Breast epithelium (tissue), 4 donors: ENCODE results near the gene PCNX1. TPM values are rescaled to one million over a fixed set of nuclear protein-coding genes. Genes with fewer than 3 reads are reported as not detected.

ENCODE experiments used
- DNase-seq, 2 donors: peaks; one replicate each; pipeline ENCODE4 v3.0.0-alpha.2; 2019; ENCODE audit warnings: low spot score in 2 of 2
- H3K27ac ChIP-seq, 2 donors: fragments of 200-600 bp; sonication (generic) in 1 of 2; one replicate each; pipeline ENCODE4 v1.5.1; 2016 to 2019; ENCODE audit warnings: mild to moderate bottlenecking in 1 of 2
- H3K27me3 ChIP-seq, 2 donors: fragments of 200-600 bp; sonication (generic) in 1 of 2; one replicate each; pipeline versions ENCODE4 v1.5.1 to v1.6.0; 2017 to 2019; ENCODE audit warnings: control low read depth in 1 of 2, mild to moderate bottlenecking in 1 of 2
- H3K36me3 ChIP-seq: fragments of 200-600 bp; one replicate; pipeline ENCODE4 v1.5.1; 2019
- H3K4me1 ChIP-seq, 2 donors: fragments of 200-600 bp; sonication (generic); one replicate each; pipeline ENCODE4 v1.5.1; 2016 to 2019; ENCODE audit warnings: control low read depth in 1 of 2
- H3K4me3 ChIP-seq, 3 donors: fragments of 200-600 bp; sonication (generic); 1 replicate in 2 of 3; 2 replicates in 1 of 3; pipeline ENCODE4 v1.5.1; 2016 to 2019; ENCODE audit warnings: mild to moderate bottlenecking in 3 of 3, moderate library complexity in 2 of 3
- H3K9me3 ChIP-seq, 2 donors: fragments of 200-600 bp; sonication (generic) in 1 of 2; one replicate each; pipeline ENCODE4 v1.5.1; 2016 to 2019; ENCODE audit warnings: control low read depth in 1 of 2
- POLR2A ChIP-seq: fragments of 450-650 bp; IDR thresholded peaks from one replicate; pipeline ENCODE4 v1.6.1; 2016; ENCODE audit warnings: antibody characterized with exemption, mild to moderate bottlenecking, moderate library complexity
- POLR2AphosphoS5 ChIP-seq, 3 donors: sonication (generic); formaldehyde crosslinking; IDR thresholded peaks; one replicate each; pipeline ENCODE4 v1.6.1; 2017; ENCODE audit warnings: antibody characterized with exemption in 3 of 3
- intact Hi-C: fragments of 100-400 bp; cut with DNase I; formaldehyde crosslinking; loops from one replicate; pipeline ENCODE4 v1.15.1; 2023; ENCODE audit warnings: low total_unique reads
- total RNA-seq, 3 donors: library from RNA; depleted of rRNA; stranded (reverse); fragments of >200 nt; gene quantifications; one replicate each; pipeline ENCODE4 v1.1.0, GENCODE V29; 2016
- TF ChIP-seq, protein P1 (sequence below), 3 donors: fragments of 450-650 bp; IDR thresholded peaks; one replicate each; pipeline ENCODE4 v1.5.1; 2016 to 2017; ENCODE audit warnings: antibody characterized with exemption in 3 of 3, mild to moderate bottlenecking in 3 of 3, moderate library complexity in 3 of 3

Gene PCNX1
- total RNA-seq, 3 donors from 2014 or later, result 61.8 to 105 (median 92.5) TPM

DNA sequence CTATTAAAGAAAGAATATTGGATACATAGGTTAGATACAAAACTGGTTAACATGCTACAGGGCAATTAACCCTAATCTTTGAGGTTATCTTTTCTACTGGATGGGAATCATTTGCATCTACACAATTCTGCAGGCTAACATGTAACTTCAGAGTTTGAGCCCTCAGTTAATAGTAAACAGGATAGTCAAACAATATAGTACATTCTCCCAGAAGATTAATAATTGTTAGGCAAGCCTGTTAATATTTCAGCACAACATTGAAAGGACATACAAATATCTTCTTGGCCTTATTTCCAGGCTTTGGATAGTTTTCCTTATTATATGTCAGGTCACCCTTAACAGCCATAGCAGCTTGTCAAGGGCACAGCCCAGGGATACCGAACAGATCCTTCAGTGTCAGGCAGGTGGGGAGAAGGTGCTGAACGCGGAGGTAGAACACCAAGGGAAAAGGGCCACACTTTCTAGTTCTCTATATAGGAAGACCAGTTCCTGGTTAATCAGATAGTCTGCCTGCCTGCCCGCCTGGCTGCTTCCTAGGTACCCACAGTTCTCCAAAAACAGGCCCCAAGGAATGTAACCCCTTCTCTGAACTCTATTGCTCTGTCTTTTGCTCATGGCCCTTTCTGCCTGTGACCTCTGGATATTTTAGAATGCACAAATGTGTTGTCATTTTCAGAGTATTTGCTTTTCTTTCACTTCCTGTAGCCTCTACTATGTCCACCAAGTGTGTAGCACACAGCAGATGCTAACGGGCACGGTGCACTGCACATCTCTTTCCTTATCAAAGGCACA lies 256.0 kb downstream of the PCNX1 start:
- no peak overlapping the region for H3K27ac ChIP-seq
- H3K9me3 ChIP-seq, result no peaks in the 10 kb centered on the region
- no peak for TF ChIP-seq POLR2A
- no peak for TF ChIP-seq POLR2AphosphoS5 (IDR thresholded peaks at IDR 0.05)
- TF ChIP-seq, protein P1, sequence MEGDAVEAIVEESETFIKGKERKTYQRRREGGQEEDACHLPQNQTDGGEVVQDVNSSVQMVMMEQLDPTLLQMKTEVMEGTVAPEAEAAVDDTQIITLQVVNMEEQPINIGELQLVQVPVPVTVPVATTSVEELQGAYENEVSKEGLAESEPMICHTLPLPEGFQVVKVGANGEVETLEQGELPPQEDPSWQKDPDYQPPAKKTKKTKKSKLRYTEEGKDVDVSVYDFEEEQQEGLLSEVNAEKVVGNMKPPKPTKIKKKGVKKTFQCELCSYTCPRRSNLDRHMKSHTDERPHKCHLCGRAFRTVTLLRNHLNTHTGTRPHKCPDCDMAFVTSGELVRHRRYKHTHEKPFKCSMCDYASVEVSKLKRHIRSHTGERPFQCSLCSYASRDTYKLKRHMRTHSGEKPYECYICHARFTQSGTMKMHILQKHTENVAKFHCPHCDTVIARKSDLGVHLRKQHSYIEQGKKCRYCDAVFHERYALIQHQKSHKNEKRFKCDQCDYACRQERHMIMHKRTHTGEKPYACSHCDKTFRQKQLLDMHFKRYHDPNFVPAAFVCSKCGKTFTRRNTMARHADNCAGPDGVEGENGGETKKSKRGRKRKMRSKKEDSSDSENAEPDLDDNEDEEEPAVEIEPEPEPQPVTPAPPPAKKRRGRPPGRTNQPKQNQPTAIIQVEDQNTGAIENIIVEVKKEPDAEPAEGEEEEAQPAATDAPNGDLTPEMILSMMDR (IDR thresholded peaks at IDR 0.05), result no peak
- no peaks in the 10 kb centered on the region for H3K4me1 ChIP-seq
- intact Hi-C loops, result no loop called here
- no peaks in the 10 kb centered on the region for H3K36me3 ChIP-seq
- no peak for DNase-seq
- H3K4me3 ChIP-seq, result no peak overlapping the region
- H3K27me3 ChIP-seq, result no peaks in the 10 kb centered on the region

DNA sequence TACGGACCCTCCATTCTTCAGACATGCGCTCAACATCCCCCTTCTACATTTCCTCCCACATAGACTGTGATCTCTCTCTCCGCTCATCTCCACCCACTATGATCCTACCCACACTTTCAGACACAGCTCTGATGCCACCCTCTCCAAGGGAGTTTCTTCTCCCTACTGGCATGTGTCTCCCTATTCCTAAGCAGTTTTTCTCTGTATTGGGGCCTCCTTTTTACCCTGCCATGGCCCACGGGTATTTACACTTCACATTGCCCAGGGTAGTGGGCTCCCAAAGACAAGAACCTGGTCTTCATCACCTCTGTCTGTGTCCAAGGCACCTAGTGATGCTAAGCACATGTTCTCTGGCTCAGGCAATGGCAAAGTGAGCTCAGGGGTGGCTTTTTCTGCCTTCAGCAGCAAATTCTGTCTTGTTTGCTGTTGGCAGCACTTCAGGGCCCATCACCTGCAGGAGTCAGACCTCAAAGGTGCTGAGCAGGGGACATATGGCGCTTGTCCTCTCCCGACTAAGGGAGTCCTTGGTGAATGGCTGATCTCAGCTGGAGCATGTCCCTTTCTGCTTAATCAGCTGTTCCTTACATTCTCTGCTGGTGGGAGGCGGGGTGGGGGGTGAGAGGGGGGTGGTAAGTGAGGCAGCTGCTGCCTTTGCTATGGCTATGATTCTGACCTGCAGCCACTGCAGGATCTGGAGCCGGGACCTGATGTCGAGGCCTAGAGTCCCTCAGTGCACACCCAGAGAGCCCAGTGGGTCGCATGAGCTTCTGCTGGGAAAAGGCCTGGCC lies 256.8 kb downstream of the PCNX1 start:
- H3K4me3 ChIP-seq, result no peak overlapping the region
- TF ChIP-seq, protein P1 (IDR thresholded peaks at IDR 0.05), result no peak
- TF ChIP-seq POLR2AphosphoS5 (IDR thresholded peaks at IDR 0.05) (no peak), POLR2A (no peak)

More for the DNA sequence above, 256.8 kb downstream of the PCNX1 start:
- Histone ChIP-seq H3K27me3 (no peaks in the 10 kb centered on the region), H3K9me3 (no peaks in the 10 kb centered on the region), H3K27ac (no peak overlapping the region), H3K36me3 (no peaks in the 10 kb centered on the region), H3K4me1 (no peaks in the 10 kb centered on the region)
- intact Hi-C loops, result no loop called here
- no peak for DNase-seq

Other genes with a start within 250 kb of the PCNX1 start
- gene MAP3K9, start 97.9 kb upstream of the PCNX1 start, total RNA-seq, result 1 to 10 TPM in 2 of 3 donors, under 1 TPM in 1; 0.16 to 6.3 (median 3.3) TPM